ENCODE results near the gene CTBP2.

The CTBP2 gene

DNA sequence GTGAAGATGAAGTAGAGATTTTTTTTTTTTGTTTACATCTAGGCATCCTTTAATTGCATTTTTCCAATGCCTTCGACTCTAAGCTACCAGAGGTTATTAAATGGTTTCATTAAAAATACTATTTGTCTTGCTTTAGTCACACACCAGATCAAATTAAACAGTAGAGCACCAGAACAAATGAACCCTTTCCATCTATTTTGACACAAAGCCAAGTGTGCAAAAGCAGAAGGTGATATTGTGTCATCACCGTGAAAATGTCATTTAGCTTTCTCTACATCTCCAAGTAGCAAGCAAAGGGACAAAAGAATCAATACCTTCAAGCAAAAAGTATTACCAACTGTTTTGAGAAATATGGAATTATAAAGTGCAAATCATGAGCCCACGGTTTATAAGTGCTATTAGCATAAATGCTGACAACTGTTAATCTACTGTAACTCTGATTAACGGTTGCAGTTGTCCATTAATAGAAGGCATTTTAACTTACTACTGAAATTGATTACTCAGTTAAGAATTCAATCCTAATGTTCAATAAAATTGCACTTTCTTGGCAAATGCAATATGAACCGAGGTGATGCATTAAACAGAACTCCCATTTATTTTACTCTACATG is 49.1 kb downstream of the CTBP2 start:
- TF ChIP-seq FOXM1 (IDR thresholded peaks at IDR 0.05; ENCODE audit: borderline replicate concordance, low read depth) (no peak), TCF12 (IDR thresholded peaks at IDR 0.05; ENCODE audit: low read depth) (no peak), CEBPB (IDR thresholded peaks at IDR 0.05) (no peak), YY1 (IDR thresholded peaks at IDR 0.05; ENCODE audit: low read depth) (no peak), NFIC (IDR thresholded peaks at IDR 0.05) (no peak), TEAD4 (IDR thresholded peaks at IDR 0.05) (no peak), CREB1 (IDR thresholded peaks at IDR 0.05; ENCODE audit: low read depth) (no peak)
- TF ChIP-seq, protein P1, sequence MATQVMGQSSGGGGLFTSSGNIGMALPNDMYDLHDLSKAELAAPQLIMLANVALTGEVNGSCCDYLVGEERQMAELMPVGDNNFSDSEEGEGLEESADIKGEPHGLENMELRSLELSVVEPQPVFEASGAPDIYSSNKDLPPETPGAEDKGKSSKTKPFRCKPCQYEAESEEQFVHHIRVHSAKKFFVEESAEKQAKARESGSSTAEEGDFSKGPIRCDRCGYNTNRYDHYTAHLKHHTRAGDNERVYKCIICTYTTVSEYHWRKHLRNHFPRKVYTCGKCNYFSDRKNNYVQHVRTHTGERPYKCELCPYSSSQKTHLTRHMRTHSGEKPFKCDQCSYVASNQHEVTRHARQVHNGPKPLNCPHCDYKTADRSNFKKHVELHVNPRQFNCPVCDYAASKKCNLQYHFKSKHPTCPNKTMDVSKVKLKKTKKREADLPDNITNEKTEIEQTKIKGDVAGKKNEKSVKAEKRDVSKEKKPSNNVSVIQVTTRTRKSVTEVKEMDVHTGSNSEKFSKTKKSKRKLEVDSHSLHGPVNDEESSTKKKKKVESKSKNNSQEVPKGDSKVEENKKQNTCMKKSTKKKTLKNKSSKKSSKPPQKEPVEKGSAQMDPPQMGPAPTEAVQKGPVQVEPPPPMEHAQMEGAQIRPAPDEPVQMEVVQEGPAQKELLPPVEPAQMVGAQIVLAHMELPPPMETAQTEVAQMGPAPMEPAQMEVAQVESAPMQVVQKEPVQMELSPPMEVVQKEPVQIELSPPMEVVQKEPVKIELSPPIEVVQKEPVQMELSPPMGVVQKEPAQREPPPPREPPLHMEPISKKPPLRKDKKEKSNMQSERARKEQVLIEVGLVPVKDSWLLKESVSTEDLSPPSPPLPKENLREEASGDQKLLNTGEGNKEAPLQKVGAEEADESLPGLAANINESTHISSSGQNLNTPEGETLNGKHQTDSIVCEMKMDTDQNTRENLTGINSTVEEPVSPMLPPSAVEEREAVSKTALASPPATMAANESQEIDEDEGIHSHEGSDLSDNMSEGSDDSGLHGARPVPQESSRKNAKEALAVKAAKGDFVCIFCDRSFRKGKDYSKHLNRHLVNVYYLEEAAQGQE (IDR thresholded peaks at IDR 0.05; ENCODE audit: low read depth): no peak

- TF ChIP-seq ZBTB7A (IDR thresholded peaks at IDR 0.05; ENCODE audit: low read depth) (no peak), TCF12 (IDR thresholded peaks at IDR 0.05; ENCODE audit: low read depth) (no peak), EGR1 (IDR thresholded peaks at IDR 0.05) (no peak), CREB1 (IDR thresholded peaks at IDR 0.05; ENCODE audit: low read depth) (no peak), EP300 (IDR thresholded peaks at IDR 0.05; ENCODE audit: borderline replicate concordance) (no peak)
- TF ChIP-seq, protein P2, sequence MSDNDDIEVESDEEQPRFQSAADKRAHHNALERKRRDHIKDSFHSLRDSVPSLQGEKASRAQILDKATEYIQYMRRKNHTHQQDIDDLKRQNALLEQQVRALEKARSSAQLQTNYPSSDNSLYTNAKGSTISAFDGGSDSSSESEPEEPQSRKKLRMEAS (IDR thresholded peaks at IDR 0.05): no peak
Measured at GRCh38 chr10:125107965-125108580, 52.3 kb downstream of the CTBP2 start.

DNA sequence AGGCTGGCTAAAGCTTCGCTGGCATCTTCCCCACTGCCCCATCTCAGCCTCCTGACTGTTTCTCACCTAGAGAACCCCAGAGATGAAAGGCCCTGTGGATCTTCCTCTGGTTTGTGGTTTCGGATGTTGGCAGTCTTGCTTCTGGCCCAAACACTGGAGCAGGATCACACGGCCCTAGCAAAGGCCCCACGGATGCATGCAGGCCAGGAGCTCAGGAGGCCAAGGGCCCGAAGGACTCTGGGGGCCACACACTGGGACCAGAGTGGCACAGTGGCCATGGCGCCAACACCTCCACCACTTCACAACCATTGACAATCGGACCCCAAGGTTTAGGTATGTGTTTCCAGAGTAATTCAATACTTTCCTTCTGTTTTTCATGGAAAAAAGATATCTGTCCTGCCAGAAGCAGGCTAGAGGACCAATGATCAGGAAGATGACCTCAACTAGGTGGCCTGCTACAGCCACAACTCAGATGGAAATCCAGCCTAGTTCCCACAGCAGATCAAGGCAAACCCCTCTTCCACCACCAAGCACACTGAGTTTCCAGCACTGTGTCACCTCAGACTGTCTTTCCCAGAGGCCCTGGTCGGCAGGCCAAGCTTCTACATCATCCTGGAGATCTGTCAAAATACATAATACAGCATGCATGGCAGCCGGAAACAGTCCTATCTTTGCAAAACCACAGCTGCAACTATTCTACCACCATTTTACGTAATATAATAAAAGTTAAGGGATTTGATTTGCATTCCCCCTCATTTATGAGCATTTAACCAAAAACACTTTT is 53.0 kb downstream of the CTBP2 start:
- TF ChIP-seq, protein P2 (IDR thresholded peaks at IDR 0.05): no peak
- no peak for TF ChIP-seq TEAD4 (IDR thresholded peaks at IDR 0.05)
- TF ChIP-seq CEBPB (IDR thresholded peaks at IDR 0.05): no peak
- no peak for TF ChIP-seq TCF12 (IDR thresholded peaks at IDR 0.05; ENCODE audit: low read depth)
- TF ChIP-seq TAF1 (IDR thresholded peaks at IDR 0.05; ENCODE audit: low read depth): no peak
- TF ChIP-seq EP300 (IDR thresholded peaks at IDR 0.05; ENCODE audit: borderline replicate concordance): no peak
- no peak for TF ChIP-seq FOXM1 (IDR thresholded peaks at IDR 0.05; ENCODE audit: borderline replicate concordance, low read depth)
- TF ChIP-seq, protein P3, sequence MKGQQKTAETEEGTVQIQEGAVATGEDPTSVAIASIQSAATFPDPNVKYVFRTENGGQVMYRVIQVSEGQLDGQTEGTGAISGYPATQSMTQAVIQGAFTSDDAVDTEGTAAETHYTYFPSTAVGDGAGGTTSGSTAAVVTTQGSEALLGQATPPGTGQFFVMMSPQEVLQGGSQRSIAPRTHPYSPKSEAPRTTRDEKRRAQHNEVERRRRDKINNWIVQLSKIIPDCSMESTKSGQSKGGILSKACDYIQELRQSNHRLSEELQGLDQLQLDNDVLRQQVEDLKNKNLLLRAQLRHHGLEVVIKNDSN (IDR thresholded peaks at IDR 0.05): no peak
- TF ChIP-seq, protein P1 (IDR thresholded peaks at IDR 0.05; ENCODE audit: low read depth): no peak
- no peak for TF ChIP-seq EGR1 (IDR thresholded peaks at IDR 0.05)
- TF ChIP-seq YY1 (IDR thresholded peaks at IDR 0.05; ENCODE audit: low read depth): no peak
- TF ChIP-seq NFIC (IDR thresholded peaks at IDR 0.05): no peak

DNA sequence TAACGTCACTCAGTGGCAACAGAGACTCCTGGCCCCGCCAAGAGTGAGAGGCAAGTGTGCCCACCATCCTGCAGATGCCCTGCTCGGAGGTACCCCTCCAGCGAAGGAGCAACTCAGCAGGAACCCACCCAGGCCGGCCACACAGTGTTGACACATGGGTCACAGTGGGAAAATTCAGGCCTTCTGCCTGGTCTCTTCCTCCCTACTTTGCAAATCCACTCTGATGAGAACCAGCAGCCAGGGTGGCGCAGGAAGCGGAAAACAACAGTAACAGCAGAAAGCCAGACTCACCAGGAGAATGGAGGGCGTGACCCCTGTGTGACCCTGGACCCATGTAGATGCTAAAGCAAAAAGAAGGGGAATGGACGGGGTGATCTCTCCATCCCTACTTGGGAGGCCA is 53.8 kb downstream of the CTBP2 start:
- TF ChIP-seq RAD21 (IDR thresholded peaks at IDR 0.05; ENCODE audit: low read depth) (no peak), FOXM1 (IDR thresholded peaks at IDR 0.05; ENCODE audit: borderline replicate concordance, low read depth) (no peak), CREB1 (IDR thresholded peaks at IDR 0.05; ENCODE audit: low read depth) (no peak), TAF1 (IDR thresholded peaks at IDR 0.05; ENCODE audit: low read depth) (no peak), TCF12 (IDR thresholded peaks at IDR 0.05; ENCODE audit: low read depth) (no peak), NFIC (IDR thresholded peaks at IDR 0.05) (no peak), YY1 (IDR thresholded peaks at IDR 0.05; ENCODE audit: low read depth) (no peak), EGR1 (IDR thresholded peaks at IDR 0.05) (no peak), CEBPB (IDR thresholded peaks at IDR 0.05) (no peak), ZBTB7A (IDR thresholded peaks at IDR 0.05; ENCODE audit: low read depth) (no peak), EP300 (IDR thresholded peaks at IDR 0.05; ENCODE audit: borderline replicate concordance) (no peak), TEAD4 (IDR thresholded peaks at IDR 0.05) (no peak)
- TF ChIP-seq, protein P3 (IDR thresholded peaks at IDR 0.05): no peak
- TF ChIP-seq, protein P1 (IDR thresholded peaks at IDR 0.05; ENCODE audit: low read depth): no peak
- TF ChIP-seq, protein P2 (IDR thresholded peaks at IDR 0.05): no peak

Measured in Ishikawa (cell line).